Posterior vena cava (tissue), 2 donors: ENCODE data around the gene RAB35. TPM values are rescaled to one million over a fixed set of nuclear protein-coding genes. Genes with fewer than 3 reads are reported as not detected.

Experiments used
- DNase-seq: peaks from one replicate; pipeline ENCODE4 v3.0.0-alpha.2; 2020; ENCODE audit warnings: low spot score
- intact Hi-C, 2 donors: fragments of 100-400 bp; cut with DNase I; formaldehyde crosslinking; loops; one replicate each; pipeline versions ENCODE4 v1.14.1 to v1.14.2; 2022 to 2023
- total RNA-seq, 2 donors: library from RNA; stranded (reverse); fragmentation: NEBNext Ultra II Directional; extraction: Animal tissue kit (Norgen Biotek cat#: 25700); gene quantifications; one replicate each; pipeline ENCODE4 v1.2.1, GENCODE V29; 2021
- donor health status: DM: yes; HTN: yes; CAD: no.
- donor health status: DM: yes; HTN: yes; CAD: no.

The RAB35 gene
- total RNA-seq, 2 donors from 2014 or later: 47.4 to 55.9 TPM

DNA sequence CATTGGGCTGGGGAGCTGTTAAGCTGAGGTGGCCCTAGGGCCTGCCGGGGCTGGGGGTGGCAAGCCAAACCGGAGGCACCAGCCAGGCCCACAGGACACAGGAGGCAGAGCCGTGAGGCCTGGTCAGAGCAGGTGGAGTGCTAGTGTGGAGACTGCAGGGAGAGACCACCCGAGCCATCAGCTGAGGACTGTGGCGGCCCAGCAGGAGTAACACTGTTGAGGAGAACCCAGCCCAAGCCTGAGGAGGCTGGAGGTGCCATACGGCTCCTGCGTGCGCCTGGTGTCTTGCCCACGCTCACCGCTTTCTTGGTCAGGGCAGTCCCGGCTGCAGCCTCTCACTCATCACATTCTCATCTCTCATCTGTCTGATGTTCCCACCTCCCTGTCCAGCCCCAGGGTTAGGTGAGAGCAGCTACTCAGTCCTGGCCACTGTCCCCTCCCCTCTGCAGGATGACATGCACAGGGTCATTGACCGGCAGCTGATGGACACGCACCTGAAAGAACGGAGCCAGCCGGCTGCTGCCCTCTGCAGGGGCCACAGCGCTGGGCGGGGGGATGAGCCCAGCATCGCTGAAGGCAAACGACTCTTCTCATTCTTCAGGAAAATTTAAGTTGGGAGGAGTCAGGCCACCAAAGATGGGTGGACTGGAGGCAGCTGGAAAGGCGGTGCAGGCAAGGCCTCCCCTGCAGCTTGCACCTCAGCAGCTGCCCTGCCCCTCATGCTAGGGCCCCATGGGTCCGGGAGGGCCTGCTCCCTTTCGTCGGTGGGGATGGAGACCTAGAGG lies 23.8 kb downstream of the RAB35 start:
- DNase-seq: no peak
- intact Hi-C loops: loop anchor here in 1 of 2 donors (1.0 kb wide), 1 partner anchor 23 kb away; no protein-coding TSS in a partner anchor

DNA sequence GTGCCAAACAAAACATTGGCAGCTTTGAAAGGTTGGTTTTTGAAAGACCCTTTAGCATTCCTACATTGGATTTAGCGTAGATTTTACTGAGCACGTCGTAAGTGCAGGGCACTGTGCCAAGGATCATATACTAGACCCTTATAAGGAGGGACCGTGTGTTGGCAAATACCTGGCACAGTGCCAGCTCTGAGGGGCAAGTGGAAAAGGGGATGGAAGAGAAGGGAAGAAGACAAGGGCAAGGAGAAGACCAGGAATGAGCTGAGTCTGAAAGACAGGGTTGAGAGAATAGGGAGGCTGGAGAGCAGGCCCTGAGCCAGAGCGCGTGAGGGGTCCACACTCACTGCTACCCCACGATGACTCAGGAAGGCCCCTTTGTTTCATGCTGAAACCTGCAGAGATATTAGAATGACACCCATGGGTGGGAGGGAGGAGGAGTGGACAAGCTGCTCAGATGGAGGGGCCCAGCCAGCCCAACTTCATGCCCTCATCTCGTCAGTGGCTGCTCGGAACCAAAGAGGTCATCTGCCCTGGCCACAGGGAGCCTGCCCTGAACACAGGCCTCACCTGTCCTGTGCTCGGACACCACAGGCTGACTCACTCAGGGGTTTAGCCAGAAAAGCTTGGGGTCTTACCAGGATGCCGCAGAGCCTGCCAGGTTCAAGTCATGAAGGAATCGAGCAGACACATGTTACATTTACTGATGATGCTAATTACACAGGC lies 25.0 kb downstream of the RAB35 start:
- no peak for DNase-seq
- intact Hi-C loops: no loop called here

DNA sequence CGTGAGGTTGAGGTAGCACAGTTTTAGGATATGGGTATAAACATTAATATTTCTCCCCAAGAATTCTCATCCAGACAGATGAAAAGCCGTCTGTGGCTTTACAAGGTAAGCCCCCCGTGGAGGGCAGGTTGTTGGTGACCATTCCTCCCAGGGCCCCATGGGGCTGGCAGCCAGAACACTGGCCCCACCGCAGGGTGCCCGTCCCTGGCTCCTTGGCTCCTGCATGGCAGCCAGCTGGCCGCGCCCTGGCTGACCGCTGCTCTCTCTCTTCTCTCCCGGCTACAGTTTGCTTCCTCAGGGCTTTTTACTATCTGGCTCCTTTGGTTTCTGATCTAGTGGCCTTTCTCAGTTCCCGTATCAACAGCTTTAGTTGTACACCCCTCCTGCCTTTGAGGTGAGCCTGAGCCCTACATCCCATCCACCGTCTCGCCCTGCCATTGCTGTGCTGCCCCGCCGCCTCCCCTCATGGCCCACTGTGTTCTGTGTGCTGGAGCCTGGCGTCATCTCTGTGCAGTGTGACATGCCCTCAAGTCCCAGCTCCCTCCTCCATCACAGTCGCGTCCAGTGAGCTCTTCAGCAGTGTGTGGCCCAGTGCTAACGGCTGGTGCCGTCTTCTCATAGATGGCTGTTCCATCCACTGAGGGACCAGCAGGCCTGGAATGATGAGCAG lies 25.8 kb downstream of the RAB35 start:
- DNase-seq: no peak
- intact Hi-C loops: no loop called here

DNA sequence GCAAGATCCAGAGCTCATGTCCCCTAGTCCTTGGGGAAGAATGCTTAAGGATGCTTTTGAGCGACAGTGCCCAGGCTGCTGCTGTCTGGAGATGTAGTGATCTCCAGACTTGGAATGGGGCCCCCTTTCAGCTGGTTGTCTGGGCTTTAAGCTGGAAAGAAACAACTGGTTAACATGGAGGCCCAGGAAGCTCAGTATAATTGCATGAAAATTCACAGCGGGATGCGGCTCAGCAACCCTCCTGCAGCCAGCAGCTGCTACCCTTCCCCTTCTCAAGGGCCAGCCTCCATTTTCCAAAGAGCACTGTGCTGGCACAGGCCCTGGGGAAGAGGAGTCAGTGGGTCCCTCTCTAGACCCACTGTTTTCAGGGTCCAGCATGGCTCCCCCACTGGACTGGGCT lies 26.3 kb downstream of the RAB35 start:
- no peak for DNase-seq

DNA sequence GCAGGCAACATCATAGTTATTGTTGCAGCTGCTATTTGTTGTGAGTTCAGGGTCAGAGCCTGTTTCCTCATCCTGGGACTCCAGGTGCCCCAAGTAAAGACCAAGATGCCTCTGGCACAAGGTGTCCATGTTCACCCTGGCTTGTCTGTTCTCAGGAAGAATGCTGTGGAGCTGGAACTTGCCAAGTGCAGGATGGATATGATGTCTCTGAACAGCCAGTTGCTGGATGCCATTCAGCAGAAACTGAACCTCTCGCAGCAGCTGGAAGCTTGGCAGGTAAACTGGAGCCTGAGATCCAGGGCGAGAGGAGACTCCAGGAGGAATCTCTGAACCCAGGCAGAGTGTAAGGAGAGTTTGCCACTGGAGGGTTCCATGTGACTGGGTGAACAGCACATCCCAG lies 26.8 kb downstream of the RAB35 start:
- intact Hi-C loops: no loop called here

More for the DNA sequence above, 26.3 kb downstream of the RAB35 start:
- intact Hi-C loops: no loop called here

DNA sequence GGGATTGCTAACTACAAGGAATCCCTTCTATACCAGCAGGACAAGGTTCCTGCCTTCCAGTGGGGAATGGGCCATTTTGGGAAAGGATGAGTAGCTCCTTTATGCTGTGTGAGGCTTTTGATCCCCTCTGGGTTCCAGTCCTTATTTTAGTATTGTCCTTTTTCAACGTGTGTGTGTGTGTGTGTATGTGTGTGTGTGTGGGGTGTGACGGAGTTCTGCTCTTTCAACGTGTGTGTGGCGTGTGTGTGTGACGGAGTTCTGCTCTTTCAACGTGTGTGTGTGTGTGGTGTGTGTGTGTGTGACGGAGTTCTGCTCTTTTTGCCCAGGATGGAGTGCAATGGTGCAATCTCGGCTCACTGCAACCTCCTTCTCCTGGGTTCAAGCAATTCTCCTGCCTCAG lies 27.4 kb downstream of the RAB35 start:
- DNase-seq: no peak
- intact Hi-C loops: no loop called here

More for the DNA sequence above, 26.8 kb downstream of the RAB35 start:
- DNase-seq: peak; percentile 24

DNA sequence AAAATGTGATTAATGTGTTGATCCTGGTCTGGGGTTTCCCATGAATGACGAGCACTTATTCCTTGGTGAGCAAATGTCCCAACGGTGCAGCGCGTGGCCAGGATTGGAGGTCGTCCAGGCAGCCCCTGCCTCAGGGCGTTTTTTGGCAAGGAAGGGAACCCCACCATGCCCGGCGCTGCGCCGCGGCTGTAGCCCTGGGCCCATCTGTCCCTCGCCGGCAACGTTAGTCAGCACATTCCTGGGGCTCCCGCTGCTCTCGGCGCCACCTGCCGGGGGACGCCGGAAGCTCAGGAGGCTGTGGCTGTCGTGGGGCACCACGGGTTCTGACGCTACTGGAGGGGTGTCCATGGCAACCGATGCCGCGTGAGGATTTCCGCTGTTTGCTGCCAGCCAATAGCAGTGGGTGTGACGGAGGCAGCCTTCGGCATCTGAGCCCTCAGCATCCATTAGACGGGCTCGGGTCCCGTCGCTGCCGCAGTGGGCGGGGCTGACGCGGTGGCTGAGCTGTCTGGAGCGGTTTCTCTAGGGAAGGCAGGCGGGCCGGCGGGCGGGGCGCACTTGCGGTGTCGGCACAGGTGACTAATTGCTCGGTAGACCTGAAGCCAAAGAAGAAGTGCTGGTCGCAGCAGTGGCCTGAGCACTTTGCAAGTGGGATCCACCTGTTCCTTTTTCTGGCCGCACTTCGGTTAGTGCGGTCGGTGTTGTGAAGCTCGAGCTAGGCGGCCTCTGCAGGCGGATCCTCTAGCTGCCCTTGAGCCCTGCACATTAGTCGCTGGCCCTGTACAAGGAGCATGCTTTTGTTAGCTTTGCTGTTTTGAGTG lies 29.5 kb downstream of the RAB35 start:
- intact Hi-C loops: no loop called here
- DNase-seq: peak; percentile 100

DNA sequence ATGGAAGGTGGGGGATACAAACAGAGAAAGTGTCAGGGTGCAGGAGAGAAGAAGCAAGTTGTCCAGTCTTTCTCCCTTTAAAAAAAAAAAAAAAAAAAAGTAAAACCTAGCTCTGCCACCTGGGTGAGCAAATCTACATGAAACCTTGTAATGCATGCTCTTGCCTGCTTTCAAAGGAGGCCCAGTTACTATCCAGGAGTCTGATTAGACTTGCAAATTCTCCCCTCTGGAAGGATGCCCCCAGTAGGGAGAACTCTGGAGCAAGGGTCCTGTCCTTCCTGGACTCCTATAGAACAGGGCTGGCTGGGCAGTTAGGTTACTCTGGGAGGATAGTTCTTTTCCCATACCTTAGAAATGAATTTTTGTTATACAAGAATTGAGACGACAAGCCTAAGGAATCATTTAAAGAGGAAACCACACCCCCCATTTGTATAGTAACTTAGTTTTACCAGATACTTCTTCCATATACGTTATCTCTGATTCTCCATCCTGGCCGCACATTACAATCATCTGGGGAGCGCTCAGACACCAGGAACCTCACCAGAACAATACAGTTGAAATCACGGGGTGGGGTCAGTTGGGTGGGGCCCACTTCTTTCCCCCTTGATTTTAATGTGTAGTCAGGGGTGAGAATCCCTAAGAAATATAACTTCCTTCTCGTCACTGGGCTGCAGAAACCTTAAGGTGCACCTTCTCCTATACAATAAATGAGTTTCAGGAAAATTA lies 30.5 kb downstream of the RAB35 start:
- peak; percentile 5 for DNase-seq
- intact Hi-C loops: no loop called here

DNA sequence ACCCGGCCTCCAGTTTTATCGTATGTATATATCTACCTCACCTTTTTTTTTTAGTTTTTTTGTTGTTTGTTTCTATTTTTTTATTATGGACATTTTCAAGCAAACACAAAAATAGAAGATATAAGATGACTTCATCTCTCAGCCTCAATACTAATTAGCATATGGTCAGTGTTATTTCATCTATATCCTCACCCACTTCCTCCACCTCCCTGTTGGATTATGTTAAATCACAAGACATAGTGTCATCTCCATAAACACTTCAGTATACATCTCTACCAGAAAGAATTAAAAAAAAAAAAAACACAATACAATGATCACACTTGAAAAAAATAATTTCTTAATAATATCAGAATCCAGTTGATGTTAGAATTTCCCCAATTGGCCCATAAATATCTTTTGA lies 34.9 kb downstream of the RAB35 start:
- no peak for DNase-seq
- intact Hi-C loops: no loop called here

DNA sequence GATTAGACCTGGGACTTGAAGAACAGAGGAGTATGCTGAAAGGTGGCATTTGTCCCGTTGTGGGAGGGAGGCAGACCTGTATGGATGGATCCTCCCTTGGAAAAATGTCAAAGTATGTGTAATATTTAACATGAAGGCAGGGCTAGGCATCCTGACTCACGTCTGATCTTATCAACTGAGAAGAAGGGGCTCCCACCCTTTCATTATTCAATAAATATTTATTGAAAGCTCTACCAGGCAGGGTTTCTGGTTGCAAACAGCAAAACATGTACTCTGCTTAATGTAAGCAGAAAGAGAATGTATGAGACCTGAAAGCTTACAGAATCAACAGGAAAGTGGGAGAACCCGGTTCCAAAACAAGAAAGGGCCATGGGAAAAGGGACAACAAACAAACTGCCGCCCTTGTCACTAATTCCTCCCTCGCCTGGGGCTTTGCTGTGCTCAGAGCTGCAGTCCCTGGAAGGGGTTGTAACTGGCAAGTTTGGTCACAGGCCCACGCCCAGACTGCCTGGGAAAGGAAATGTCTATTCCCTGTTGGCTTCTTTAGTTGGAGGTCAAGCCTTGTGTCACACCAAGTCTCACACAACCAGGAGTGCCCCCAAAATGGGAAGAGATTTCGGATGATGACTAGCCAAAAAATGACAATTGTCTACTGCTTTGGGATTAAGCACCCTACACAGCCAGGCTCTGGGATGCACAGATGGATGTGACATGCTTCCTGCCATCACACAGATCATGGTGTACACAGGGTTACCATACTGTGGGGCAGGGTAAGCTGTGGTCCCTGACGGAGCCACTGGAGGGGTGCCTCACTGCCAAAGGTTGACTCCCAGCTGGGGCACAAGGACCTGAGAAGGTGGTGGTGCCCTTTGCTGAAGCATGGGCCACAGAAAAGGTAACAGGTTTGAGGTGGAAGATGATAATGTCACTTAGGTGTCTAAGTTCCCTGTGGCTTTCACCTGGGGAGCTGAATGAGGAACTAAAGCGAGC lies 36.8 kb downstream of the RAB35 start:
- peak; percentile 29 for DNase-seq

DNA sequence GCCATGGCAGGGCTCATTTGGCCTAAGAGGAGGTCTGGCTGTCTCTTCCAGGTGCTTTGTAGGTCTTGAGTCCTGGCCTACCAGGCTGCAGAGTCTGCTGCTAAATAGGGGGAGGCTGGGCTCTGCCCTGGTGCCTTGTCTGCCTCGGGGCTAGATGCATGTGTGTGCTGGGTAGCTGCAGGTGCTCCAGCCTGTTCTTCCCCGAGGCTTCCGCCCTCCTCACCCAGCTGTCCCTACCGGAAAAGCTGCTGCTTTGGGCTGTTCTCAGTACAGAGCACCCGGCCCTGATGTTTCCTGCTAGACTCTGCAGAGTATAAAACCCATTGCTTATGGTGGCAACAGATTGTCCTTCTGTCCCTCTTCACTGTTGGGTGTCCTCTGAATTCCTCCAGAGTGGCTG lies 37.7 kb downstream of the RAB35 start:
- intact Hi-C loops: no loop called here
- peak; percentile 60 for DNase-seq

More for the DNA sequence above, 36.8 kb downstream of the RAB35 start:
- intact Hi-C loops: no loop called here

DNA sequence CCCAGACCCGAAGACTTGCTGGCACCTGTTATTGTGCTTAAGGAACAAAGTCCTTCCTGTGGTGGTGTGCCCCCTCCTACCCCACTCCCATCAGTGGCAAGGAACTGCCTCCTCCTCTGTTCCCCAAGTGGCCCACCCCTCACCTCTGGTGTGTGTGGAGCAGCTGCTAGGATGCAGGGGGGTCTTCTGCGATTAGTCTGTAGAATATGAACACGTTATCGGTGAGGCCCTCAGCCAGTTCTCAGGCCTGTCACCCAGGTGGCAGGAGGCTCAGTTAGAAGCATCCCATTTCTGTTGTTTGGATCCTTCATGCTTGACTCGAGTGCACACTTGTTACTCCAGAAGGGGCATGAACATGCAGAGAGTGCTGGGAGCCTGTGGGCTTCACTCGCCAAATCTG lies 39.3 kb downstream of the RAB35 start:
- peak; percentile 32 for DNase-seq
- intact Hi-C loops: no loop called here

DNA sequence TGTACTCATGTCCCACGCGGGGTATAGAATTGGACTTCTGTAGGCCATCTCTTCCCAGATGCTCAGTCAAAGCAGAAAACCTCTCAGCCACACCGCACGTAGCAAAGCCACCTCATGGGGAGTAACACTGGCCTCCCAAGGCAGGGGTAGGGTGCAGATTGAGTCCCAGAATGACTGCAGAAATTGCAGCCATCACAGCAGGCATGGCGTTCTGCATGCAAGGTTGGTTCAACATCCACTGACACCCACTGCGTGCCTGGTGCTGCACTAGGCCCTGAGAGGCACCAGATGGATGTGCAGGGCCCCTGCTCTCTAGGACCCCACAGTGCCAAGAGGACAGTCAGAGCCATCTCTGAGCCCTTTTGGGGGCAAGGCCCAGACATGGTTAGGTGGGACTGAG lies 39.9 kb downstream of the RAB35 start:
- DNase-seq: peak; percentile 66
- intact Hi-C loops: no loop called here

DNA sequence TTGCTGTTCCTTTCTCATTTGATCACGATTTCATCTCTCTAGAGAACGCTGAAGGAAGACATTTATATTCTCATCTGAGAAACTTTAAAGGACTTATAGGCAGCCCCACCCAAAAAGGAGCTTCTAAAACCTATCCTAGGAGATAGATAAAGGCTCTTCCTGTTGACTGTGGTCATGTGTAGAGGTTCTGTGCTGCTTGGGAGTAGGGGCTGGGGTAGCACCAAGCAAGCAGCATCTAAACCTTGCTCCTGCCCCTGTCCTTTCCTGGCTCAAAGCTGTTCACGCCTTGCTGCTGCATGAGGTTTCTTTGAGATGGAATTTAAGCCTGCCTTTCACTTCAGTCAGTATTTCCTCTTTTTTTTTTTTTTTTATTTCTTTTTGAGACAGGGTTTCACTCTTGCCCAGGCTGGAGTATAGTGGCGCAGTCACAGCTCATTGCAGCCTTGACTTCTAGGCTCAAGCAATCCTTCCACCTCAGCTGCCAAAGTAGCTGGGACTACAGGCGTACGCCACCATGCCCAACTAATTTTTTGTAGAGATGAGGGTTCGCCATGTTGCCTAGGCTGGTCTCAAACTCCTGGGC lies 41.4 kb downstream of the RAB35 start:
- DNase-seq: peak; percentile 30
- intact Hi-C loops: no loop called here

DNA sequence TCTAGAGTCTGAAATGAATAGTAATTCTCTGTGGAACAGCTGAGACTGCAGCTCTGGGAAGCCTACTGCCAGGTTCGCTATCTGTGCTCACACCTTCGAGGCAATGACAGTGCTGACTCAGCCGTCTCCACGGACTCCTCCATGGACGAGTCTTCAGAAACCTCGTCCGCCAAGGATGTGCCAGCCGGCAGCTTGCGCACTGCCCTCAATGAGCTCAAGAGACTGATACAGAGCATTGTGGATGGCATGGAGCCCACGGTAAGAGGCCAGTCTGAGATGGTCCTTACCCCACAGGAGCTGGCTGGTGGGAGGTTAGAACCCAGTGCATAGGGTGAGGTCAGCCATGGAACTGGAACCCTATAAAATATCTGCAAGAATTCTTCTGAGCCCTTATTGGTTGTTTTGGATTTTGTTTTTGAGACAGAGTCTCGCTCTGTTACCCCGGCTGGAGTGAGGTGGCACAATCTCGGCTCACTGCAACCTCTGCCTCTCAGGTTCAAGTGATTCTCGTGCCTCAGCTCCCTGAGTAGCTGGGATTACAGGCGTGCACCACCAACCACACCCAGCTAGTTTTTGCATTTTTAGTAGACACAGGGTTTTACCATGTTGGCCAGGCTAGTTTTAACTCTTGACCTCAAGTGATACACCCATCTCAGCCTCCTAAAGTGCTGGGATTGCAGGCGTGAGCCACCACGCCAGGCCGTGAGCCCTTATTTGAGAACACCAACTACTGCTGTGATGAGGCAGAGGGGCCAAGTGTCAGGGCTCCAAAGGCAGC lies 43.9 kb downstream of the RAB35 start:
- intact Hi-C loops: no loop called here
- no peak for DNase-seq

DNA sequence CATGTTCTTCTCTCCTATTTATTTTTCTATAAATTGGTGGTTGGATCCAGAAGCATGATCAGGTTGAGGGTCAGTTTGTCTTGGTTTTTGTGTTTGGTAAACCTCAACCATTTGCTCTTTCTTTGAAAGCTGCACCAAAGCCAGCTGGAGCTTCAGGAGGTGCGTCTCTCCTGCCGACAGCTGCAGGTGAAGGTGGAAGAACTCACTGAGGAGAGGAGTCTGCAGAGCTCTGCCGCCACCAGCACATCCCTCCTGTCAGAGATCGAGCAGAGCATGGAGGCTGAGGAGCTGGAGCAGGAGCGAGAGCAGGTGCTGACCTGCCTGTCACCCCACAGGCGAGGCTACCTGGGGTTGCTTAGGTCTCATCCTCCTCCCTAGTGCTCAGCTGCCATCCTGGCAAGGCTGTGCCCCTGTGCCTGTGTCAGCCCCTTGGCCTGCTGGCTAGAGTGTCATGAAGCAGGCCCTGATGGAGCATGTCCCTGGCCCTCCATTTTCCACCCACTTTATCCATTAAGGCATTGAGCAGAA lies 45.0 kb downstream of the RAB35 start:
- DNase-seq: no peak
- intact Hi-C loops: no loop called here
